Fibroblast of lung (primary cell): ENCODE measurements around the gene ADARB1. TPM values are rescaled to one million over a fixed set of nuclear protein-coding genes. Genes with fewer than 3 reads are reported as not detected.
A peak's percentile ranks its signal among the peaks of the same experiment; 100 is the strongest.

Source experiments
- DNase-seq, 2 donors: peaks; one replicate each; pipeline versions ENCODE4 v3.0.0 to v3.0.0-alpha.2; 2010; ENCODE audit warnings: low read depth in 2 of 2
- H2AFZ ChIP-seq: 2 replicates; pipeline ENCODE4 v1.5.1; 2012; ENCODE audit warnings: low read length, control low read depth, inconsistent platforms
- H3K27ac ChIP-seq: 2 replicates; pipeline ENCODE4 v1.5.1; 2011; ENCODE audit warnings: low read length, control low read depth; ENCODE audit not compliant: insufficient read depth
- H3K27me3 ChIP-seq: 2 replicates; pipeline ENCODE4 v1.5.1; 2011; ENCODE audit warnings: mild to moderate bottlenecking, low read length; ENCODE audit not compliant: control insufficient read depth, insufficient read depth
- H3K36me3 ChIP-seq: 2 replicates; pipeline ENCODE4 v1.5.1; 2011; ENCODE audit warnings: low read length; ENCODE audit not compliant: control insufficient read depth, insufficient read depth
- H3K4me1 ChIP-seq: 2 replicates; pipeline ENCODE4 v1.5.1; 2011; ENCODE audit warnings: low read length; ENCODE audit not compliant: control insufficient read depth, insufficient read depth; ENCODE audit errors: extremely low read depth
- H3K4me2 ChIP-seq: 2 replicates; pipeline ENCODE4 v1.5.1; 2011; ENCODE audit warnings: low read length, control low read depth; ENCODE audit not compliant: insufficient read depth; ENCODE audit errors: extremely low read depth
- H3K4me3 ChIP-seq, 4 experiments: fragments of 200-600 bp in 1 of 4; sonication (generic) in 1 of 4; replicated peaks in 1 of 4; 2 replicates each; pipeline ENCODE4 v1.5.1; 2011 to 2016; ENCODE audit warnings: low read length in 4 of 4, low read depth in 3 of 4, mild to moderate bottlenecking in 3 of 4, control low read depth in 2 of 4, inconsistent platforms in 1 of 4, mixed read lengths in 1 of 4; ENCODE audit not compliant: insufficient read depth in 1 of 4; ENCODE audit errors: control extremely low read depth in 1 of 4
- H3K79me2 ChIP-seq: 2 replicates; pipeline ENCODE4 v1.5.1; 2012; ENCODE audit warnings: mild to moderate bottlenecking, low read length, inconsistent platforms; ENCODE audit not compliant: control insufficient read depth, insufficient read depth
- H3K9ac ChIP-seq: 2 replicates; pipeline ENCODE4 v1.5.1; 2011; ENCODE audit warnings: mild to moderate bottlenecking, low read length, control low read depth; ENCODE audit not compliant: insufficient read depth
- H3K9me3 ChIP-seq: 2 replicates; pipeline ENCODE4 v1.5.1; 2012; ENCODE audit warnings: low read depth, low read length; ENCODE audit not compliant: control insufficient read depth, insufficient read depth
- H4K20me1 ChIP-seq: 2 replicates; pipeline ENCODE4 v1.5.1; 2011; ENCODE audit warnings: low read length; ENCODE audit not compliant: control insufficient read depth, insufficient read depth; ENCODE audit errors: extremely low read depth
- EZH2 ChIP-seq: IDR thresholded peaks from 2 replicates; pipeline ENCODE4 v1.5.1; 2012; ENCODE audit warnings: low read length, control low read depth, mild to moderate bottlenecking; ENCODE audit errors: missing control alignments
- polyA plus RNA-seq, 2 donors: library from polyadenylated mRNA; depleted of rRNA in 1 of 2; stranded (reverse) in 1 of 2; unstranded in 1 of 2; fragments of >200 nt; gene quantifications; 2 replicates each; pipeline ENCODE4 v1.2.1, GENCODE V29; 2011 to 2012; ENCODE audit warnings: missing spikeins in 1 of 2
- total RNA-seq: library from RNA; depleted of rRNA; stranded (reverse); fragments of >200 nt; gene quantifications from 2 replicates; pipeline ENCODE4 v1.2.1, GENCODE V29; 2014
- TF ChIP-seq, protein P1 (sequence below), 2 donors: IDR thresholded peaks in 1 of 2; conservative IDR thresholded peaks in 1 of 2; 1 replicate in 1 of 2; 2 replicates in 1 of 2; pipeline ENCODE4 v1.5.1; 2011 to 2012; ENCODE audit warnings: low read length in 2 of 2, control low read depth in 1 of 2, inconsistent platforms in 1 of 2, low read depth in 1 of 2, mild to moderate bottlenecking in 1 of 2

Gene ADARB1
- total and polyA plus RNA-seq, 2 donors (not counting 1 experiment from before 2014, with no cell fraction given): 20.2 to 25.3 TPM

DNA sequence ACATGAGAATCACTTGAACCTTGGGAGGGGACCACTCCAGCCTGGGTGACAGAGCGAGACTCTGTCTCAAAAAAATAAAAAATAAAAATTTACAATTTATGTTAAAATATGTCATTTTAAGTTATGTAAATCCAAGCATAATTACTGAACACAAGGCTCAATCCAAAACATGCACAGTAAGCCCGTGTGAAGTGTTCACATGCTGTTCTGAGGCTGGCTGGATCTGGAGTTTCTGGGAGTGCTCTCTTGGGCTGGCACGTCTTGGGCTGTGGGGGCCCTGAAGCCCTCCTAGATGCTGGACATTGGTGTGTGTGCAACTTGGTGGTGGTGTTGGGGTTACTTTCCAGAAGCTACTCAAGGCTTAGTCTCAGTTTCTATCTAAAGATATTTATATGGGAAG lies 25.2 kb downstream of the ADARB1 start:
- H3K27me3 ChIP-seq: no peaks in the 10 kb centered on the region
- no peak overlapping the region for H3K27ac ChIP-seq
- no peaks in the 10 kb centered on the region for H3K79me2 ChIP-seq
- H3K4me2 ChIP-seq: no peak overlapping the region
- H3K9me3 ChIP-seq: no peaks in the 10 kb centered on the region
- H3K9ac ChIP-seq: no peak overlapping the region
- no peaks in the 10 kb centered on the region for H3K36me3 ChIP-seq
- H3K4me3 ChIP-seq: no peak overlapping the region
- H3K4me1 ChIP-seq: no peaks in the 10 kb centered on the region
- no peak for DNase-seq
- TF ChIP-seq EZH2: no peak
- no peak overlapping the region for H2AFZ ChIP-seq
- no peaks in the 10 kb centered on the region for H4K20me1 ChIP-seq

DNA sequence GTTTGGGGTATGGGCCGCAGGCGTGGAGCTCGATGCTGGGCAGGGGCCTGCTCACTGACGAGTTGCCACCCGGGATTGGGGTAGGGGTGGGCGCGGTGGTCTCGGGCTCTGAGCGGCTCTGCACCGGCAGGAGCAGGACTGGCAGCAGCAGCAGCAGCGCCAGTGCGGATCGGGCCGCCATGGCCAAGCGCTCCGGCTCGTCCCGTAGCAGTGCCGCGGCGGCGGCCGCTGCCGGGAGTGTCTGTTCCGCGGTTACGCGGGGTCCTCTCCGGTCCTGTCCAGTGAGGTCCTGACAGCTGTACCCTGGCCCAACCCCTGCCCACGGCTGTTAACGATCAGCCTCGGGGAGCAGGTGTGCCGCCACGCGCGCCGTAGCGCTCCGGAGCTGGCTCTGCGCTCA lies 26.5 kb downstream of the ADARB1 start:
- Histone ChIP-seq H4K20me1 (no peaks in the 10 kb centered on the region), H2AFZ (no peak overlapping the region), H3K27ac (no peak overlapping the region), H3K4me3 (no peak overlapping the region), H3K4me2 (no peak overlapping the region), H3K36me3 (no peaks in the 10 kb centered on the region), H3K9me3 (no peaks in the 10 kb centered on the region), H3K9ac (no peak overlapping the region), H3K4me1 (no peaks in the 10 kb centered on the region), H3K27me3 (no peaks in the 10 kb centered on the region), H3K79me2 (no peaks in the 10 kb centered on the region)
- no peak for DNase-seq
- no peak for TF ChIP-seq EZH2
- TF ChIP-seq, protein P1, sequence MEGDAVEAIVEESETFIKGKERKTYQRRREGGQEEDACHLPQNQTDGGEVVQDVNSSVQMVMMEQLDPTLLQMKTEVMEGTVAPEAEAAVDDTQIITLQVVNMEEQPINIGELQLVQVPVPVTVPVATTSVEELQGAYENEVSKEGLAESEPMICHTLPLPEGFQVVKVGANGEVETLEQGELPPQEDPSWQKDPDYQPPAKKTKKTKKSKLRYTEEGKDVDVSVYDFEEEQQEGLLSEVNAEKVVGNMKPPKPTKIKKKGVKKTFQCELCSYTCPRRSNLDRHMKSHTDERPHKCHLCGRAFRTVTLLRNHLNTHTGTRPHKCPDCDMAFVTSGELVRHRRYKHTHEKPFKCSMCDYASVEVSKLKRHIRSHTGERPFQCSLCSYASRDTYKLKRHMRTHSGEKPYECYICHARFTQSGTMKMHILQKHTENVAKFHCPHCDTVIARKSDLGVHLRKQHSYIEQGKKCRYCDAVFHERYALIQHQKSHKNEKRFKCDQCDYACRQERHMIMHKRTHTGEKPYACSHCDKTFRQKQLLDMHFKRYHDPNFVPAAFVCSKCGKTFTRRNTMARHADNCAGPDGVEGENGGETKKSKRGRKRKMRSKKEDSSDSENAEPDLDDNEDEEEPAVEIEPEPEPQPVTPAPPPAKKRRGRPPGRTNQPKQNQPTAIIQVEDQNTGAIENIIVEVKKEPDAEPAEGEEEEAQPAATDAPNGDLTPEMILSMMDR (conservative IDR thresholded peaks at IDR 0.05 in 1 of 2, IDR thresholded peaks at IDR 0.05 in 1 of 2; ENCODE audit: low read depth in 1 of 2, low read length in 2 of 2): no peak

DNA sequence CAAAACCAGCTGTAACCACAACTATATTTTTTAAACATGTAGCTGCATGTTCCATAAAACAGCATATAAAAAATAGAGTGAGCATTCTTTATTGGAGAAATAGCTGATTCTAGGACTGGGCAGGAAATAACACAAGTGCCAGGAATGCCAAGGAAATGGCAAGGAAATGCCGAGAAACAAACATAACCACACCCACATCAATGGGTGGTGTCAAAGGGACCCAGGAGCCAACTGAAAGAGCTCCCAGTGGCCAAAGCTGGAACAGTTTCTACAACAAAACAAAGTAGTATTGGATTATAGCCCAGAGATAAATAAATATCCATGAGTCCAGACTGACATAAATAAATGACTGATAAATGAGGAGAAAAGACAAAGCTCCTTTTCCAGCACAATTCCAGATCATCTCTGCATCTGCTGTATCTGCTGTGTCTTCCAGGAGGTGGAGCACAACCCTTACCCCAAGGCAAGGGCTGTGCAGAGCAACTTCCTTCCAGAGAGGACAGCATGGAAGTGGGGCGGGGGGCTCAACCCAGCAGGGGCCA lies 28.1 kb downstream of the ADARB1 start:
- H4K20me1 ChIP-seq: no peaks in the 10 kb centered on the region
- H3K4me1 ChIP-seq: no peaks in the 10 kb centered on the region
- H3K4me2 ChIP-seq: no peak overlapping the region

More for the DNA sequence above, 28.1 kb downstream of the ADARB1 start:
- no peaks in the 10 kb centered on the region for H3K79me2 ChIP-seq
- TF ChIP-seq, protein P1 (conservative IDR thresholded peaks at IDR 0.05 in 1 of 2, IDR thresholded peaks at IDR 0.05 in 1 of 2; ENCODE audit: low read depth in 1 of 2, low read length in 2 of 2): peak in 1 of 2 donors; percentile 32
- TF ChIP-seq EZH2: no peak
- peak; percentile 27 to 35 for DNase-seq
- H3K27me3 ChIP-seq: no peaks in the 10 kb centered on the region
- no peak overlapping the region for H3K9ac ChIP-seq
- no peak overlapping the region for H2AFZ ChIP-seq
- H3K4me3 ChIP-seq: no peak overlapping the region
- no peaks in the 10 kb centered on the region for H3K36me3 ChIP-seq
- H3K27ac ChIP-seq: no peak overlapping the region
- no peaks in the 10 kb centered on the region for H3K9me3 ChIP-seq
